H1 (cell line): Measurements from ENCODE around the gene NPHP4. TPM values are rescaled to one million over a fixed set of nuclear protein-coding genes. Genes with fewer than 3 reads are reported as not detected.
A peak's percentile ranks its signal among the peaks of the same experiment; 100 is the strongest.

Experiments
- CTCF ChIA-PET: fragments of 300-600 bp; sonication (Branson Sonifier 250); formaldehyde crosslinking; loops from one replicate; lab custom pipeline; 2021; ENCODE audit not compliant: partially characterized antibody; lab: Charles Lee
- POLR2A ChIA-PET: fragments of 300-600 bp; sonication (Branson Sonifier 250); formaldehyde crosslinking; loops from one replicate; lab custom pipeline; 2021; ENCODE audit warnings: inconsistent platforms; ENCODE audit not compliant: partially characterized antibody; lab: Charles Lee
- DNase-seq, 2 experiments: peaks; one replicate each; pipeline versions ENCODE4 v3.0.0 to v3.0.0-alpha.2; 2010 to 2022; ENCODE audit warnings: low spot score in 2 of 2, low read depth in 1 of 2, mixed read lengths in 1 of 2
- FAIRE-seq: peaks from 2 replicates; lab custom pipeline; 2011; peaks lifted over from hg19 to GRCh38; lab: Jason Lieb, UNC
- H2AFZ ChIP-seq: 2 replicates; pipeline ENCODE4 v1.8.1; 2012; ENCODE audit warnings: low read length, inconsistent platforms
- H2AK5ac ChIP-seq: 2 replicates; pipeline ENCODE4 v1.6.1; 2013; ENCODE audit warnings: low read depth, low read length
- H2BK120ac ChIP-seq: replicated peaks from 2 replicates; pipeline ENCODE3; 2013; ENCODE audit warnings: low read depth, low read length, inconsistent platforms
- H2BK12ac ChIP-seq: 2 replicates; pipeline ENCODE4 v1.6.1; 2013; ENCODE audit warnings: low read depth, low read length
- H2BK15ac ChIP-seq: 2 replicates; pipeline ENCODE4 v1.6.1; 2013; ENCODE audit warnings: low read length
- H2BK20ac ChIP-seq: 2 replicates; pipeline ENCODE4 v1.6.1; 2013; ENCODE audit warnings: low read length
- H2BK5ac ChIP-seq: 2 replicates; pipeline ENCODE4 v1.6.1; 2013; ENCODE audit warnings: low read depth, low read length
- H3K14ac ChIP-seq: 2 replicates; pipeline ENCODE4 v1.6.1; 2013; ENCODE audit warnings: inconsistent platforms; ENCODE audit not compliant: insufficient read length
- H3K18ac ChIP-seq: 2 replicates; pipeline ENCODE4 v1.6.1; 2013; ENCODE audit warnings: low read length; ENCODE audit errors: extremely low read depth
- H3K23ac ChIP-seq: 2 replicates; pipeline ENCODE4 v1.6.1; 2013; ENCODE audit warnings: inconsistent platforms; ENCODE audit not compliant: insufficient read length
- H3K23me2 ChIP-seq: 2 replicates; pipeline ENCODE4 v1.6.1; 2013; ENCODE audit warnings: low read depth, low read length
- H3K27ac ChIP-seq: 2 replicates; pipeline ENCODE4 v1.6.1; 2011; ENCODE audit warnings: low read depth, low read length, inconsistent platforms
- H3K27me3 ChIP-seq, 4 experiments: replicated peaks in 1 of 4; 1 replicate in 1 of 4; 2 replicates in 3 of 4; pipeline versions ENCODE4 v1.6.1 to v1.8.1; 2011 to 2013; ENCODE audit warnings: low read length in 3 of 4, mild to moderate bottlenecking in 3 of 4, inconsistent platforms in 2 of 4, mixed read lengths in 2 of 4, moderate library complexity in 1 of 4; ENCODE audit not compliant: control insufficient read depth in 3 of 4, insufficient read depth in 3 of 4; ENCODE audit errors: extremely low read depth in 1 of 4
- H3K36me3 ChIP-seq, 4 experiments: 2 replicates each; pipeline versions ENCODE4 v1.6.1 to v1.8.1; 2011 to 2013; ENCODE audit warnings: mild to moderate bottlenecking in 4 of 4, low read length in 3 of 4, moderate library complexity in 2 of 4, control low read depth in 1 of 4, inconsistent platforms in 1 of 4; ENCODE audit not compliant: insufficient read depth in 4 of 4, control insufficient read depth in 2 of 4
- H3K4ac ChIP-seq: replicated peaks from 2 replicates; pipeline ENCODE3; 2013; ENCODE audit warnings: low read length, low read depth, mixed read lengths, inconsistent platforms; ENCODE audit not compliant: insufficient read length
- H3K4me1 ChIP-seq, 4 experiments: replicated peaks in 1 of 4; 1 replicate in 1 of 4; 2 replicates in 3 of 4; pipeline versions ENCODE4 v1.6.1 to v1.8.1; 2011 to 2013; ENCODE audit warnings: low read length in 3 of 4, inconsistent platforms in 2 of 4, mixed read lengths in 1 of 4; ENCODE audit not compliant: insufficient read depth in 4 of 4, control insufficient read depth in 3 of 4
- H3K4me2 ChIP-seq, 2 experiments: 2 replicates each; pipeline versions ENCODE4 v1.6.1 to v1.8.1; 2011 to 2013; ENCODE audit warnings: low read depth in 2 of 2, low read length in 2 of 2, control low read depth in 1 of 2, inconsistent platforms in 1 of 2, mild to moderate bottlenecking in 1 of 2; ENCODE audit not compliant: insufficient read depth in 1 of 2
- H3K4me3 ChIP-seq, 4 experiments: fragments of 200-600, 300-600 bp in 1 of 4; sonication (generic), shearing (Covaris generic), sonication (Bioruptor Twin) in 1 of 4; 2 replicates each; pipeline versions ENCODE4 v1.5.1 to v1.8.1; 2011 to 2016; ENCODE audit warnings: low read length in 4 of 4, low read depth in 3 of 4, control low read depth in 2 of 4, inconsistent platforms in 2 of 4, mild to moderate bottlenecking in 2 of 4, mixed read lengths in 1 of 4, moderate library complexity in 1 of 4; ENCODE audit not compliant: insufficient read depth in 2 of 4; ENCODE audit errors: extremely low read depth in 1 of 4
- H3K56ac ChIP-seq: replicated peaks from 2 replicates; pipeline ENCODE3; 2013; ENCODE audit warnings: low read depth, mild to moderate bottlenecking, mixed read lengths, low read length, inconsistent platforms; ENCODE audit not compliant: insufficient read length
- H3K79me1 ChIP-seq: 2 replicates; pipeline ENCODE4 v1.6.1; 2013; ENCODE audit warnings: low read depth, low read length, control low read depth
- H3K79me2 ChIP-seq, 2 experiments: 2 replicates each; pipeline versions ENCODE4 v1.6.1 to v1.8.1; 2012 to 2013; ENCODE audit warnings: low read length in 2 of 2, mild to moderate bottlenecking in 2 of 2, inconsistent platforms in 1 of 2; ENCODE audit not compliant: insufficient read depth in 2 of 2, control insufficient read depth in 1 of 2
- H3K9ac ChIP-seq, 4 experiments: replicated peaks in 1 of 4; 1 replicate in 1 of 4; 2 replicates in 3 of 4; pipeline versions ENCODE4 v1.6.1 to v1.8.1; 2011 to 2013; ENCODE audit warnings: low read depth in 3 of 4, low read length in 3 of 4, control low read depth in 2 of 4, mild to moderate bottlenecking in 2 of 4, moderate library complexity in 2 of 4, inconsistent platforms in 1 of 4; ENCODE audit errors: extremely low read depth in 1 of 4
- H3K9me3 ChIP-seq, 2 experiments: 2 replicates each; pipeline versions ENCODE4 v1.6.1 to v1.8.1; 2012 to 2013; ENCODE audit warnings: mild to moderate bottlenecking in 2 of 2, moderate library complexity in 2 of 2, control low read depth in 1 of 2, inconsistent platforms in 1 of 2, low read depth in 1 of 2, low read length in 1 of 2, mixed read lengths in 1 of 2; ENCODE audit not compliant: insufficient read depth in 2 of 2
- H4K20me1 ChIP-seq, 2 experiments: replicated peaks in 1 of 2; 2 replicates each; pipeline versions ENCODE3 to v1.8.1; 2011 to 2013; ENCODE audit warnings: inconsistent platforms in 2 of 2, low read length in 2 of 2, mild to moderate bottlenecking in 1 of 2; ENCODE audit not compliant: insufficient read depth in 2 of 2, control insufficient read depth in 1 of 2
- H4K5ac ChIP-seq: 2 replicates; pipeline ENCODE4 v1.6.1; 2013; ENCODE audit warnings: low read length, low read depth, mixed read lengths, inconsistent platforms; ENCODE audit not compliant: insufficient read length
- H4K8ac ChIP-seq: 2 replicates; pipeline ENCODE4 v1.8.0; 2013; ENCODE audit warnings: mild to moderate bottlenecking, moderate library complexity, low read length, inconsistent platforms; ENCODE audit not compliant: insufficient read depth; ENCODE audit errors: extremely low read depth
- H4K91ac ChIP-seq: replicated peaks from 2 replicates; pipeline ENCODE3; 2013; ENCODE audit warnings: low read length, mixed read lengths, inconsistent platforms; ENCODE audit not compliant: insufficient read length
- ASH2L ChIP-seq: fragments of 200-600, 300-600 bp; sonication (generic); IDR thresholded peaks from one replicate; pipeline ENCODE4 v1.7.1; 2017; ENCODE audit warnings: low read length
- E2F6 ChIP-seq: IDR thresholded peaks from 2 replicates; pipeline ENCODE4 v1.6.1; 2012; ENCODE audit warnings: inconsistent platforms
- EGR1 ChIP-seq: IDR thresholded peaks from 2 replicates; pipeline ENCODE4 v1.6.1; 2011; ENCODE audit warnings: low read depth, low read length, borderline replicate concordance
- EZH2 ChIP-seq: fragments of 200-600 bp; sonication (generic); IDR thresholded peaks from 2 replicates; pipeline ENCODE4 v1.7.1; 2012; ENCODE audit warnings: low read depth, mild to moderate bottlenecking, moderate library complexity, low read length, inconsistent platforms; ENCODE audit not compliant: severe bottlenecking
- JUND ChIP-seq: IDR thresholded peaks from 2 replicates; pipeline ENCODE4 v1.6.1; 2011; ENCODE audit warnings: mild to moderate bottlenecking, improper control_type of control experiment, low read length
- KDM1A ChIP-seq: fragments of 200-600, 300-600 bp; sonication (generic); IDR thresholded peaks from 2 replicates; pipeline ENCODE4 v1.7.1; 2016; ENCODE audit warnings: mild to moderate bottlenecking, low read length, borderline replicate concordance
- KDM5A ChIP-seq: fragments of 200-600 bp; IDR thresholded peaks from 2 replicates; pipeline ENCODE4 v1.7.1; 2012; ENCODE audit warnings: mild to moderate bottlenecking, low read length, inconsistent platforms, mixed read lengths
- PHF8 ChIP-seq: fragments of 200-600 bp; sonication (generic); conservative IDR thresholded peaks from 2 replicates; pipeline ENCODE4 v1.7.1; 2012; ENCODE audit warnings: low read depth, mild to moderate bottlenecking, inconsistent platforms, low read length, moderate library complexity
- SP1 ChIP-seq: IDR thresholded peaks from 2 replicates; pipeline ENCODE4 v1.6.1; 2011; ENCODE audit warnings: low read depth, low read length
- TAF7 ChIP-seq: optimal IDR thresholded peaks from 2 replicates; pipeline ENCODE3; 2011; ENCODE audit warnings: low read depth, mild to moderate bottlenecking, inconsistent platforms, low read length, moderate library complexity, borderline replicate concordance
- WGBS, 2 experiments: shearing (Covaris generic) in 1 of 2; methylation state at CpG; one replicate each; pipeline versions ENCODE4 v1.1.6 to v1.1.7; 2013 to 2015; ENCODE audit warnings: low lambda C conversion rate in 2 of 2, mixed read lengths in 2 of 2, inconsistent platforms in 1 of 2, low coverage in 1 of 2, missing lambda C conversion rate in 1 of 2; ENCODE audit not compliant: insufficient replicate concordance in 2 of 2, insufficient coverage in 1 of 2, insufficient read length in 1 of 2; ENCODE audit errors: extremely low coverage in 1 of 2, missing lambda C conversion rate in 1 of 2; 5-methylcytosine and 5-hydroxymethylcytosine counted together
- polyA plus RNA-seq, 7 experiments: library from polyadenylated mRNA; depleted of rRNA in 3 of 7; stranded (reverse) in 5 of 7; unstranded in 2 of 7; fragments of >200 nt in 5 of 7; fragments of 200-250 nt in 2 of 7; gene quantifications; 1 replicate in 5 of 7; 2 replicates in 1 of 7; 4 replicates in 1 of 7; pipeline versions ENCODE4 v1.2.1 to v1.2.3, GENCODE V29; 2011 to 2013; ENCODE audit warnings: missing spikeins in 2 of 7, mixed read lengths in 2 of 7
- total RNA-seq: library from RNA; stranded (reverse); fragmentation: NEBNext Ultra II Directional; extraction: Animal tissue kit (Norgen Biotek cat#: 25700); gene quantifications from 2 replicates; pipeline ENCODE4 v1.2.1, GENCODE V29; 2021

Gene NPHP4
- total and polyA plus RNA-seq, 2 of the 8 experiments (the other 6 are each of a cell fraction or from before 2014, with no cell fraction given): 5.8 to 14.0 TPM

- Histone ChIP-seq H2BK12ac (no peak overlapping the region), H3K4me2 (no peak overlapping the region)
These were observed 45.1 kb upstream of the NPHP4 start for GRCh38 chr1:6037338-6037762.

More at GRCh38 chr1:6037338-6037762, 45.1 kb upstream of the NPHP4 start:
- H4K20me1 ChIP-seq: peaks cover 2 to 6% of the 10 kb centered on the region in 2 experiments
- ChIA-PET CTCF (interaction anchor here (0.6 to 1.4 kb wide), 5 partner anchors 10 to 306 kb away, joined by 3 to 5 read pairs (median 3); no protein-coding TSS in a partner anchor), POLR2A (no interaction called here)
- no peak overlapping the region for H3K56ac ChIP-seq
- H3K27ac ChIP-seq: no peak overlapping the region
- H3K4me3 ChIP-seq: no peak overlapping the region
- no peak overlapping the region for H2BK5ac ChIP-seq
- H2AK5ac ChIP-seq: 0 out of 2 replicates have a peak overlapping the region, but pooled peaks have one; percentile 76
- no peak overlapping the region for H4K8ac ChIP-seq
- no peak for FAIRE-seq
- no peaks in the 10 kb centered on the region for H3K36me3 ChIP-seq
- H2AFZ ChIP-seq: no peak overlapping the region
- no peak overlapping the region for H3K18ac ChIP-seq
- DNase-seq: no peak
- H3K4ac ChIP-seq: no peak overlapping the region
- peaks cover 0 to 5% (median 2%) of the 10 kb centered on the region in 4 experiments; a peak in 4 of 7 replicates for H3K27me3 ChIP-seq
- H3K14ac ChIP-seq: no peak overlapping the region
- H4K91ac ChIP-seq: no peak overlapping the region
- H3K79me2 ChIP-seq: no peaks in the 10 kb centered on the region
- H3K9ac ChIP-seq: no peak overlapping the region
- no peak overlapping the region for H2BK120ac ChIP-seq
- H2BK20ac ChIP-seq: no peak overlapping the region
- TF ChIP-seq PHF8 (no peak), JUND (no peak), ASH2L (no peak), KDM5A (no peak), EGR1 (no peak), SP1 (no peak), E2F6 (no peak), TAF7 (no peak), KDM1A (no peak), EZH2 (no peak)
- H3K23ac ChIP-seq: no peak overlapping the region
- H3K9me3 ChIP-seq: no peaks in the 10 kb centered on the region
- H3K79me1 ChIP-seq: peaks cover 3% of the 10 kb centered on the region; the same call in 1 of the 2 replicates
- no peak overlapping the region for H4K5ac ChIP-seq
- peaks cover 0 to 13% (median 7%) of the 10 kb centered on the region in 4 experiments; a peak in 5 of 7 replicates for H3K4me1 ChIP-seq
- peaks cover 6% of the 10 kb centered on the region; the same call in 1 of the 2 replicates for H3K23me2 ChIP-seq
- whole genome bisulfite sequencing, 2 experiments: 60% methylated on average over 9 of the region's 9 CpGs; no CpG with 5 or more reads in 1 of the 2 experiments
- no peak overlapping the region for H2BK15ac ChIP-seq
